ENCODE data around the gene MAGEA9B.
"Not testable (repeated sequence)": the region's sequence is repeated elsewhere in the genome, so short reads cannot be mapped to it uniquely, and the experiment has no call there.

MAGEA9B gene

DNA sequence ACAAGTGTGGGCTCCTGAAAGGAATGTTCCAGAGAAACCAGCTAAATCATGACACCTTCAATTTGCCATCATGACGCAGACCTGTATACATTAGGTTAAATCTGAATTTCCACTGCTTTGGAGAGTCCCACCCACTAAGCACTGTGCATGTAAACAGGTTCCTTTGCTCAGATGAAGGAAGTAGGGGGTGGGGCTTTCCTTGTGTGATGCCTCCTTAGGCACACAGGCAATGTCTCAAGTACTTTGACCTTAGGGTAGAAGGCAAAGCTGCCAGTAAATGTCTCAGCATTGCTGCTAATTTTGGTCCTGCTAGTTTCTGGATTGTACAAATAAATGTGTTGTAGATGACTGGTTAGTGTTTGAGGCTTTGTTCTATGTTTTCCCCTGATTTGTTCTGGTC is 40.3 kb downstream of the MAGEA9B start:
- not testable (repeated sequence) for H3K9ac ChIP-seq (ENCODE audit: low read depth, low read length, poor library complexity, severe bottlenecking); H3K4me1 ChIP-seq (ENCODE audit: insufficient read depth, low read length, poor library complexity, severe bottlenecking); H3K4me2 ChIP-seq (ENCODE audit: low read depth, low read length, poor library complexity, severe bottlenecking); H4K20me1 ChIP-seq (ENCODE audit: insufficient read depth, low read length, poor library complexity, severe bottlenecking); H3K79me2 ChIP-seq (ENCODE audit: insufficient read depth, low read length); H3K36me3 ChIP-seq (ENCODE audit: insufficient read depth, low read length); H3F3A ChIP-seq (ENCODE audit: low read depth); H2AFZ ChIP-seq (ENCODE audit: low read length); H3K9me3 ChIP-seq (ENCODE audit: insufficient read depth, low read depth, low read length); H3K4me3 ChIP-seq (ENCODE audit: low read length, poor library complexity, severe bottlenecking); H3K9me2 ChIP-seq (replicated peaks; ENCODE audit: low read depth, low read length); H3K27me3 ChIP-seq (ENCODE audit: insufficient read depth, low read length, poor library complexity, severe bottlenecking)

DNA sequence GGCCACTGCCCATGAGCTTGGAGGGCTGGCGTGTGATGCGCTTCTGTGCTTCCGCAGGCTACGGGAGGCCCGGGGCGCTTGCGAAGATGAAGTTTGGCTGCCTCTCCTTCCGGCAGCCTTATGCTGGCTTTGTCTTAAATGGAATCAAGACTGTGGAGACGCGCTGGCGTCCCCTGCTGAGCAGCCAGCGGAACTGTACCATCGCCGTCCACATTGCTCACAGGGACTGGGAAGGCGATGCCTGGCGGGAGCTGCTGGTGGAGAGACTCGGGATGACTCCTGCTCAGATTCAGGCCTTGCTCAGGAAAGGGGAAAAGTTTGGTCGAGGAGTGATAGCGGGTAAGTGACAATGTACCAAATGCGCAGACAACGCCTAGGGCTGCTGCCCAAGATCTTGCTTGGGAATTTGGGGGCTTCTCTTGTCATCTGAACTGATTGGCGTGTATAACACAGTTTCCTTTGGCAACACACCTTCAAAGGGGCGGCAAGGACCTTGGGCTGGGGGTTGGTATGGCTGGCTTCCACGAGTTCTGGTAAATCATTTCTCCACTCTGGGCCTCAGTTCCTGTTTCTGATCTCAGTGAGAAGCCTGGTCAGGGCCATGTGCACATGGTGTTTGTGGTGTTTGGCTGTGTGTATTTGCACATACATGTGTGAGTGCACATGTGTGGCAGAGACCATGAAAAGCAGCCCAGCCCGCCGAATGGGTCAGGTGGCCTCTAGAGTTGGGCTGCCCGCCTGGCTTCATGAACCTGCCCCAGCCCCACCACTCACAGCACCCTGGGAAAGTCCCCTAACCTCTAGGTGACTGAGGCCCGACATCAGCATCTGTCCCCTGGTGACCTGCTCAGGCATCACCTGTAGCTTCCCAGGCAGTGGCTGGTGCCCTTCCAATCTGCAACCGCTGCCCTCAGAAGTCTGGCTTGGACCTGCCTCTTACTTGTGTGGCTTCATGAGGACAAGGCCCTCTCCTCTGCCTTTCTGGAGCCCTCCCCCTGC is 41.4 kb downstream of the MAGEA9B start:
- not testable (repeated sequence) for H3K9me2 ChIP-seq (replicated peaks; ENCODE audit: low read depth, low read length); H3K4me1 ChIP-seq (ENCODE audit: insufficient read depth, low read length, poor library complexity, severe bottlenecking); H3F3A ChIP-seq (ENCODE audit: low read depth); H3K4me3 ChIP-seq (ENCODE audit: low read length, poor library complexity, severe bottlenecking); H3K4me2 ChIP-seq (ENCODE audit: low read depth, low read length, poor library complexity, severe bottlenecking); H3K9me3 ChIP-seq (ENCODE audit: insufficient read depth, low read depth, low read length); H3K79me2 ChIP-seq (ENCODE audit: insufficient read depth, low read length); H3K27me3 ChIP-seq (ENCODE audit: insufficient read depth, low read length, poor library complexity, severe bottlenecking); H3K9ac ChIP-seq (ENCODE audit: low read depth, low read length, poor library complexity, severe bottlenecking); H3K36me3 ChIP-seq (ENCODE audit: insufficient read depth, low read length); H2AFZ ChIP-seq (ENCODE audit: low read length); H4K20me1 ChIP-seq (ENCODE audit: insufficient read depth, low read length, poor library complexity, severe bottlenecking)

DNA sequence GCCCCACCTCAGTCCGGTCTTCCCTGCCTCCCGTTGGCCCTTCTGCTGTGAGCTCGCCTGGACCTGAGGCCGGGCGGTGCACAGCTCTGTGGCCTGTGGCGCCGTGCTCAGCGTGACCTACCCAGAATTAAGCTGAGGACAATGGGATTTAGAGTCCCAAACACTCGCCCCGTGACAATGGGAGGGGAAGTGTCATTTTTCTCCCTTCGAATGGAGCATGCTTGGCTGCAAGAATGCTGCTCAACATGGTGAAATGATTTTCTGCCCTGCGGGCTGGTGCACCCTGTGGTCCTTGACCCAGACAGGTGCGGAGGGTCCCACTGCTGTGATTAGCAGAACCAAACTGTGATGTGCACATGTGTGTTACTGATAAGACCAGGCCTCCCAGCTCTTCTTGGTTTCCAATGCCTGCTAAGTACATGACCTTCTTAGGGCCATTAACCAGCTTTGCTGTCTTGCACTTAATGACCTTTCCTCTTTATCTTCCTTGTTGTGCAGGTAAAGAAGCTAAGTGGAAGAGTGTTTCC is 45.7 kb downstream of the MAGEA9B start:
- H2AFZ ChIP-seq (ENCODE audit: low read length): no peak overlapping the region
- H3K79me2 ChIP-seq (ENCODE audit: insufficient read depth, low read length): peaks cover 5% of the 10 kb centered on the region; the same call in 1 of the 2 replicates
- peak overlapping the region; percentile 85 for H3K4me2 ChIP-seq (ENCODE audit: low read depth, low read length, poor library complexity, severe bottlenecking)
- no peak for TF ChIP-seq EZH2phosphoT487 (IDR thresholded peaks at IDR 0.05; ENCODE audit: borderline replicate concordance)
- TF ChIP-seq, protein P1, sequence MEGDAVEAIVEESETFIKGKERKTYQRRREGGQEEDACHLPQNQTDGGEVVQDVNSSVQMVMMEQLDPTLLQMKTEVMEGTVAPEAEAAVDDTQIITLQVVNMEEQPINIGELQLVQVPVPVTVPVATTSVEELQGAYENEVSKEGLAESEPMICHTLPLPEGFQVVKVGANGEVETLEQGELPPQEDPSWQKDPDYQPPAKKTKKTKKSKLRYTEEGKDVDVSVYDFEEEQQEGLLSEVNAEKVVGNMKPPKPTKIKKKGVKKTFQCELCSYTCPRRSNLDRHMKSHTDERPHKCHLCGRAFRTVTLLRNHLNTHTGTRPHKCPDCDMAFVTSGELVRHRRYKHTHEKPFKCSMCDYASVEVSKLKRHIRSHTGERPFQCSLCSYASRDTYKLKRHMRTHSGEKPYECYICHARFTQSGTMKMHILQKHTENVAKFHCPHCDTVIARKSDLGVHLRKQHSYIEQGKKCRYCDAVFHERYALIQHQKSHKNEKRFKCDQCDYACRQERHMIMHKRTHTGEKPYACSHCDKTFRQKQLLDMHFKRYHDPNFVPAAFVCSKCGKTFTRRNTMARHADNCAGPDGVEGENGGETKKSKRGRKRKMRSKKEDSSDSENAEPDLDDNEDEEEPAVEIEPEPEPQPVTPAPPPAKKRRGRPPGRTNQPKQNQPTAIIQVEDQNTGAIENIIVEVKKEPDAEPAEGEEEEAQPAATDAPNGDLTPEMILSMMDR (conservative IDR thresholded peaks at IDR 0.05; ENCODE audit: low read length): no peak
- peak overlapping the region; percentile 83 for H3K4me3 ChIP-seq (ENCODE audit: low read length, poor library complexity, severe bottlenecking)
- H3K36me3 ChIP-seq (ENCODE audit: insufficient read depth, low read length): no peaks in the 10 kb centered on the region
- H3K27me3 ChIP-seq (ENCODE audit: insufficient read depth, low read length, poor library complexity, severe bottlenecking): no peaks in the 10 kb centered on the region
- no peaks in the 10 kb centered on the region for H3F3A ChIP-seq (ENCODE audit: low read depth)
- H3K9ac ChIP-seq (ENCODE audit: low read depth, low read length, poor library complexity, severe bottlenecking): peak overlapping the region; percentile 81
- no peaks in the 10 kb centered on the region for H3K4me1 ChIP-seq (ENCODE audit: insufficient read depth, low read length, poor library complexity, severe bottlenecking)
- no peaks in the 10 kb centered on the region for H3K9me2 ChIP-seq (replicated peaks; ENCODE audit: low read depth, low read length)
- no peaks in the 10 kb centered on the region for H4K20me1 ChIP-seq (ENCODE audit: insufficient read depth, low read length, poor library complexity, severe bottlenecking)
- H3K9me3 ChIP-seq (ENCODE audit: insufficient read depth, low read depth, low read length): no peaks in the 10 kb centered on the region

- Histone ChIP-seq H3K4me1 (ENCODE audit: insufficient read depth, low read length, poor library complexity, severe bottlenecking) (no peaks in the 10 kb centered on the region), H3K36me3 (ENCODE audit: insufficient read depth, low read length) (no peaks in the 10 kb centered on the region), H3K4me2 (ENCODE audit: low read depth, low read length, poor library complexity, severe bottlenecking) (peak within 1 kb of the TSS; percentile 85), H3K9ac (ENCODE audit: low read depth, low read length, poor library complexity, severe bottlenecking) (peak within 1 kb of the TSS; percentile 81), H3K27me3 (ENCODE audit: insufficient read depth, low read length, poor library complexity, severe bottlenecking) (no peaks in the 10 kb centered on the region), H2AFZ (ENCODE audit: low read length) (peak within 1 kb of the TSS; percentile 79), H4K20me1 (ENCODE audit: insufficient read depth, low read length, poor library complexity, severe bottlenecking) (no peaks in the 10 kb centered on the region), H3K4me3 (ENCODE audit: low read length, poor library complexity, severe bottlenecking) (peak within 1 kb of the TSS; percentile 83), H3K9me3 (ENCODE audit: insufficient read depth, low read depth, low read length) (no peaks in the 10 kb centered on the region), H3K79me2 (ENCODE audit: insufficient read depth, low read length) (peaks cover 5% of the 10 kb centered on the region; the same call in 1 of the 2 replicates), H3K9me2 (replicated peaks; ENCODE audit: low read depth, low read length) (no peaks in the 10 kb centered on the region), H3F3A (ENCODE audit: low read depth) (no peaks in the 10 kb centered on the region)
- TF ChIP-seq, protein P1 (conservative IDR thresholded peaks at IDR 0.05; ENCODE audit: low read length): no peak
- no peak for TF ChIP-seq EZH2phosphoT487 (IDR thresholded peaks at IDR 0.05; ENCODE audit: borderline replicate concordance)
Observed at GRCh38 chrX:149540621-149541520, 46.4 kb downstream of the MAGEA9B start, which contains the start of gene EOLA1. Gene EOLA1, plus strand, starts transcription at chrX:149541012. Its CDS starts 4,619 bp downstream, at chrX:149545631.

Measured in Loucy (cell line).